Stromal cell of bone marrow (primary cell): ENCODE data around the gene ZNF846.
"Not testable (repeated sequence)": the region's sequence is repeated elsewhere in the genome, so short reads cannot be mapped to it uniquely, and the experiment has no call there.

Experiments used
- DNase-seq: peaks from one replicate; pipeline ENCODE4 v3.0.0-alpha.2; 2012; ENCODE audit warnings: low read depth

ZNF846 gene

DNA sequence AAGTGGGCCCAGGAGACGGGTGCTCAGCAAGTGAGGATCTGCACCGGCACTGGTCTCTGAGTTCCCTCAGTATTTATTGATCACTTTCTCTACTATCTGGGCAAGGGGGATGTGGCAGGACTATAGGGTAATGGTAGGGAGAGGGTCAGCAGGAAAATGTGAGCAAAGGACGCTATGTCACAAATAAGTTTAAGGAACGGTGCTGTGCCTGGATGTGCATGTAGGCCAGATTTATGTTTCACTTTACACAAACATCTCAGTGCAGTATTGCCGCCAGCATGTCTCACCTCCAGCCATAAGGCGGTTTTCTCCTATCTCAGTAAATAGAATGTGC lies 15.6 kb upstream of the ZNF846 start:
- not testable (repeated sequence) for DNase-seq

DNA sequence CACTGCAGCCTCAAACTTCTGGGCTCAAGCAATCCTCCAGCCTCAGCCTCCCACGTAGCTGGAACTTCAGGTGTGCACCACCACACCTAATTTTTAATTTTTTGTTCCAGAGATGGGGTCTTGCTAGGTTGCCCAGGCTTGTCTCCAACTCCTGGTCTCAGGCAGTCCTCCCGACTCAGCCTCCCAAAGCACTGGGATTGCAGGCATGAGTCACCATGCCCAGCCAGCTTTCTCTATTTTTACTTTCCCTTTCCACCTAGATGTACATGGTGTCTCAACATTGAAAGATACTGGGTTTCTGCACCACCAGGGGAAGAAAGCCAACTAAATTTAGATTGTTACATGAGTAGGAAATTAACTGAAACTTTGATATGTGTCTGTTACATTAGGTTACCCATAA lies 13.8 kb upstream of the ZNF846 start:
- DNase-seq, result no peak

DNA sequence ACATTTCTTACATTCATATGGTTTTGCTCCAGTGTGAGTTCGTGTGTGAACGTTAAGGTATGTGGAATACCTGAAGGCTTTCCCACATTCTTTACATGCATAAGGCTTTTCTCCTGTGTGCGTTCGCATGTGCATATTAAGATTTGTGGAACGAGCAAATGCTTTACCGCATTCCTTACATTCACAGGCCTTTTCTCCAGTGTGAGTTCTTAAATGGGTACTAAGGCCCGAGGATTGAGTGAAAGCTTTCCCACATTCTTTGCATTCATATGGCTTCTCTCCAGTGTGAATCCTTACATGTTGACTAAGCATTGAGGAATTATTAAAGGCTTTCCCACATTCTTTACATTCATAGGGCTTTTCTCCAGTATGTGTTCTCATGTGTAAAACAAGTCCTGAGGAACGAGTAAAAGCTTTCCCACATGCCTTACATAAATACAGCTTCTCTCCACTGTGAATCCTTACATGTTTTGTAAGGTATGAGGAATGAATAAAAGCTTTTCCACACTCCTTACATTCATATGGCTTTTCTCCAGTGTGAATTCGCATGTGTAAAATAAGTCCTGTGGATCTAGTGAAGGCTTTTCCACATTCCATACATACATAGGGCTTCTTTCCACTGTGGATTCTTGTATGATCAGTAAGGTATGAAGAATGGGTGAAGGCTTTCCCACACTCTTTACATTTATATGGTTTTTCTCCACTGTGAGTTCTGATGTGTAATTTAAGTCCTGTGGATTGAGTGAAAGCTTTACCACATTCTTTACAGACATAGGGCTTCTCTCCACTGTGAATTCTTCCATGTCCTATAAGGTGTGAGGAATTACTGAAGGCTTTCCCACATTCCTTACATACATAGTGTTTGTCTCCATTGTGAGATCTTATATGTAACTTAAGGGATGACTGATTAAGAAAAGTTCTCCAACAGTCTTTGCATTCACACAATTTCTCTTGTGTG lies 10.7 kb downstream of the ZNF846 start:
- DNase-seq, result no peak

DNA sequence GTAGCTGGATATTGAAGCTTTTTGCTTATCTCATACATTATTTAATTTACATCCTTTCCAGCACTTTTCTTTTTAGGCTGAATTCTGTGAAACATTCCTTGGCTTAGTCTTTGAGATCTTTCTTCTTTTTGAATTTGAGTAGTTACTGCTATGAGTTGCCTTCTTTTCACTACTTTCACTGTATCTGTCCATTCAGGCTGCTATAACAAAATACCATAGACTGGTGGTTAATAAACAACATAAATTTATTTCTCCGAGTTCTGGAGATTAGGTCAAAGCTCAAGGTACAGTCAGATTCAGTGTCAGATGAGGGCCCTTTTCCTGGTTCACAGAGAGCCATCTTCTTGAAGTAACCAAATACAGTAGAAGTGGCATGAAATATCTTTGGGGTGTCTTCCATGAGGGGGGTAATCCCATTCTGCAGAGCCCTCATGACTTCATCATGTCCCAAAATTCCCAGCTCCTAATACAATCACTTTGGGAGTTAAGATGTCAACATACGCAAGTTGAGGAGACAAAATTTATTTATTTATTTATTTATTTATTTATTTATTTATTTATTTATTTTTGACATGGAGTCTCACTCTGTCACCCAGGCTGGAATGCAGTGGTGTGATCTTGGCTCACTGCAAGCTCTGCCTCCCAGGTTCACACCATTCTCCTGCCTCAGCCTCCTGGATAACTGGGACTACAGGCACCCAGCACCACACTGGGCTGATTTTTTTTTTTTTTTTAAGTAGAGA lies 15.7 kb downstream of the ZNF846 start:
- DNase-seq, result no peak

- no peak for DNase-seq
These were observed 17.1 kb downstream of the ZNF846 start for GRCh38 chr19:9751446-9751845.

DNA sequence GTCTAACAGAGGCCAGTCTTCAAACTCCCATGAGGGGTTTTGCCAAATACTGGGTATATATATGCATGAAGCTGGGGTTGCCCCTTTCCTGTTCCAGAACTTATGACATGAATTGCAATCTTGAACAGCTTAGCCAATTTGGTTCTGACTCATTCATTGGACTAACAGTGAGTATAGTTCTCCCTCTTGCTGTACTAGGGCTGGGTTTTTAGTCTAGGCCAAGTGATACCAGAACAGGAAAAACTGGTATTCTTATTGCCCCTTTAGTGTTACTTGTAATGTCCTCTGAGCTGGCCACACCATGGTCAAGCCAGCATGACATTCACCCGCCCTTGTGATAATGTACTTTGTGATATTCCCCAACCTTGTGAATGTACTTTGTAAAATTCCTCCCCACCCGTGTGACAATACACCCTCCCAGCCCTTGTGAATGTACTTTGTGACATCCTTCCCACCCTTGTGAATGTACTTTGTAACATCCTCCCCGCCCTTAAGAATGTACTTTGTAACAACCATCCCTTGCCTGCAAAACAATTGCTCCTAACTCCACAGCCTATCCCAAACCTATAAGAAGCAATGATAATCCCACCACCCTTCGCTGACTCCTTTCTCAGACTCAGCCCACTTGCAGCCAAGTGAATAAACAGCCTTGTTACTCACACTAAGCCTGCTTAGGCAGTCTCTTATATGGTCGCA lies 26.9 kb downstream of the ZNF846 start:
- no peak for DNase-seq

GRCh38 chr19:9735986-9736385 lies 32.6 kb downstream of the ZNF846 start:
- no peak for DNase-seq

DNA sequence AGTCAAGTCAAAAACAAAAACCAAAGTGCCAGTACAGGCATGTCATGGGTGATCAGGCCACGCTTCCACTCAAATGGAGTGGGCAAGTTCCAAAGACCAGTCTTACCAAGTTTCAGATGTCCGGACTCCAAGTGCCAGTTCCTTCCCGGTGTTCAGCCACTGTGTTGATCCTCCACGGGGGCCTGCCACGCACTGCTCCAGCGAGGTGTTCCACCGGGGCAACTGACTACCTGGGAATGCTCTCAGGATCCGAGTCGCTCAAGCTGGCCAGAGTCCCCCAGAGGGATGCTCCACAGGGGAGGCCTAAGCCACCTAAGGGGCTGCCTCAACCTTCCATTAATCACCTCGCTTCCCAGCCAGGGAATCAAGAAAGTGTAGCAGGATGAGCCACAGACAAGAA lies 38.5 kb downstream of the ZNF846 start:
- not testable (repeated sequence) for DNase-seq

DNA sequence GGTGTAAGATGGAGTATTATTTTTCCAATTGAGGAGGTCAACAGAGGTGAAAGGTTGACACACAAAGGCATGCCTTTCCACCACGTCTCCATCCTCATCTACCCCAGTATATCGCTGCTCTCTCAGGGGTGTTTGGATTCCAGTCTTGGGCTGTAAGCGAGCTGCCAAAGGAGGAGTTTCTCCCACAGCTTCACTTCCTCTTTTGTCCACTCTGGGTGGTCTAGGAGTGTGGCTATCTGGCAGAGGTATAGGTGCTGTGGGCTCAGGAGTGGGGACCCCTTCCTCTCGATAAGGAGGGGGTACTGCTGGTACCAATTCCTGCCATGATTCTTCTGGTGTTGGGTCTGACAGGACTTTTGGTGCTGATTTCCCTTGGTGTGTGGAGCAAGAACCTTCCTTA lies 39.4 kb downstream of the ZNF846 start:
- no peak for DNase-seq

- DNase-seq, result no peak
These were observed 40.9 kb downstream of the ZNF846 start for GRCh38 chr19:9727644-9728043.

- not testable (repeated sequence) for DNase-seq
These were observed 42.9 kb downstream of the ZNF846 start for GRCh38 chr19:9725508-9726201.

DNA sequence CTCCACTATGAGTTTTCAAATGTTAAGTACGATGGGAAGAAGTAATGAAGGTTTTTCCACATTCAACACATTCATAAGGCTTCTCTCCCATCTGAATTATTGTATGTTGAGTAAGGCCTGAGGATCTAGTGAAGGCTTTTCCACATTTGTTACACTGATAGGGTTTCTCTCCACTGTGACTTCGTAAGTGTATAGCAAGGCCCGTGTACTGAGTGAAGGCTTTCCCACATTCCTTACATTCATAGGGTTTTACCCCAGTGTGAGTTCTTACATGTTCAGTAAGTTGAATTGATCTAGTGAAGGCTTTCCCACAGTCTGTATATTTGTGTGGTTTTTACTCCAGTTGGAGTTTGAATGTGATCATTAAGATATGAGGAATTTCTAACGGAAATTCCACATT lies 44.4 kb downstream of the ZNF846 start:
- DNase-seq, result no peak

DNA sequence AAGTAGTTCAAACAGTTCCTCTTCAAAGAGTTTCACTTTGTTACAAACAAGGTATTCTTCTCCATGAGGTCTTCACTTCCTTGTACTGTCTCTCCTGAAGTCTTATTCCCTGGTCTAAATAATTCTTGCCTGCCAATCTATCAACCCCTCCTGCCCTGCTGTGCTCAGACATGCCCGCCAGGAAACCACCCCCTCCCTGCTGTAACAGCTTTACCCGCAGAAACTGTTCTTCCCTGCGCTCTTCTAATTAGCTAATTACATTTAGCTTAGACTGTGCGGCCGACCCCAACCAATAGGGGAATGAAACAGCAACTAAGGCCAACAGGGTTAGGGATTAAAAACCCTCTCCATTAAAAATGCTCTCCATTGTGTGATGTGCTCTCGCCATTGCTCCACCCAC lies 46.7 kb downstream of the ZNF846 start:
- DNase-seq, result no peak

GRCh38 chr19:9720541-9720940 lies 48.0 kb downstream of the ZNF846 start:
- DNase-seq, result no peak

- no peak for DNase-seq
These were observed 56.7 kb downstream of the ZNF846 start for GRCh38 chr19:9711815-9712214.

- DNase-seq, result no peak
These were observed 59.2 kb downstream of the ZNF846 start for GRCh38 chr19:9709305-9709704.

- DNase-seq, result no peak
These were observed 62.7 kb downstream of the ZNF846 start for GRCh38 chr19:9705836-9706235.

DNA sequence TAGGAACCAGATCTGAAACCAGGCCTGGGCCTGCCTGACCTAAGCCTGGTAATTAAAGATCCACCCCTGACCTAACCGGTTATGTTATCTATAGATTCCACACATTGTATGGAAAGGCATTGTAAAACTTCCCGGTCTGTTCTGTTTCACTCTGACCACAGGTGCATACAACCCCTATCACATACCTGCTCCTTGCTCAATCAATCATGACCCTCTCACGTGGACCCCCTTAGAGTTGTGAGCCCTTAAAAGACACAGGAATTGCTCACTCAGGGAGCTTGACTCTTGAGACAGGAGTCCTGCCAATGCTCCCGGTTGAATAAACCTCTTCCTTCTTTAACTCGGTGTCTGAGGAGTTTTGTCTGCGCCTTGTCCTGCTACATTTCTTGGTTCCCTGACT lies 66.4 kb downstream of the ZNF846 start:
- no peak for DNase-seq
